H9 (cell line): ENCODE measurements around the gene ARID3C. TPM values are rescaled to one million over a fixed set of nuclear protein-coding genes. Genes with fewer than 3 reads are reported as not detected.
A peak's percentile ranks its signal among the peaks of the same experiment; 100 is the strongest.

Experiments
- DNase-seq: peaks from one replicate; pipeline ENCODE4 v3.0.0-alpha.2; 2017
- H2AFZ ChIP-seq: one replicate; pipeline ENCODE4 v1.6.1; 2013; ENCODE audit warnings: mild to moderate bottlenecking, low read length, control low read depth, moderate library complexity
- H2AK5ac ChIP-seq: 2 replicates; pipeline ENCODE4 v1.6.1; 2013; ENCODE audit warnings: low read length, control low read depth, mixed read lengths; ENCODE audit not compliant: insufficient read length
- H2BK120ac ChIP-seq: one replicate; pipeline ENCODE4 v1.6.1; 2013; ENCODE audit warnings: low read depth, mild to moderate bottlenecking, low read length, control low read depth, inconsistent platforms; ENCODE audit not compliant: poor library complexity, severe bottlenecking
- H2BK12ac ChIP-seq: 2 replicates; pipeline ENCODE4 v1.6.1; 2013; ENCODE audit warnings: low read length, control low read depth, mixed read lengths, low read depth; ENCODE audit not compliant: insufficient read length
- H2BK15ac ChIP-seq: 2 replicates; pipeline ENCODE4 v1.6.1; 2013; ENCODE audit warnings: low read depth, low read length, control low read depth
- H2BK20ac ChIP-seq: one replicate; pipeline ENCODE4 v1.6.1; 2013; ENCODE audit warnings: low read depth, mild to moderate bottlenecking, low read length, control low read depth, inconsistent platforms; ENCODE audit not compliant: poor library complexity, severe bottlenecking
- H2BK5ac ChIP-seq: 2 replicates; pipeline ENCODE4 v1.6.1; 2013; ENCODE audit warnings: low read length, control low read depth, mixed read lengths; ENCODE audit not compliant: insufficient read length
- H3K14ac ChIP-seq: 2 replicates; pipeline ENCODE4 v1.6.1; 2013; ENCODE audit warnings: low read length, control low read depth; ENCODE audit not compliant: insufficient read depth
- H3K18ac ChIP-seq: 2 replicates; pipeline ENCODE4 v1.6.1; 2013; ENCODE audit warnings: low read depth, mild to moderate bottlenecking, mixed read lengths, low read length, control low read depth; ENCODE audit not compliant: insufficient read length
- H3K23ac ChIP-seq: 2 replicates; pipeline ENCODE4 v1.6.1; 2013; ENCODE audit warnings: low read length, control low read depth, mixed read lengths, low read depth; ENCODE audit not compliant: insufficient read length
- H3K23me2 ChIP-seq: 2 replicates; pipeline ENCODE4 v1.6.1; 2013; ENCODE audit warnings: low read depth, mild to moderate bottlenecking, mixed read lengths, low read length, control low read depth; ENCODE audit not compliant: insufficient read length, poor library complexity, severe bottlenecking
- H3K27ac ChIP-seq: 2 replicates; pipeline ENCODE4 v1.5.1; 2013; ENCODE audit warnings: low read length, control low read depth, mixed read lengths, low read depth; ENCODE audit not compliant: insufficient read length
- H3K27me3 ChIP-seq: 2 replicates; pipeline ENCODE4 v1.6.1; 2013; ENCODE audit warnings: low read length, control low read depth, inconsistent platforms; ENCODE audit not compliant: insufficient read depth
- H3K4ac ChIP-seq: 2 replicates; pipeline ENCODE4 v1.6.1; 2013; ENCODE audit warnings: low read depth, mild to moderate bottlenecking, control low read depth, inconsistent platforms, low read length, moderate library complexity
- H3K4me1 ChIP-seq: 2 replicates; pipeline ENCODE4 v1.6.1; 2013; ENCODE audit warnings: low read length, control low read depth, inconsistent platforms; ENCODE audit not compliant: insufficient read depth
- H3K4me2 ChIP-seq: 2 replicates; pipeline ENCODE4 v1.6.1; 2013; ENCODE audit warnings: low read length, control low read depth, mixed read lengths; ENCODE audit not compliant: insufficient read length, insufficient read depth
- H3K56ac ChIP-seq: 2 replicates; pipeline ENCODE4 v1.6.1; 2013; ENCODE audit warnings: low read depth, mild to moderate bottlenecking, mixed read lengths, low read length, control low read depth; ENCODE audit not compliant: insufficient read length
- H3K79me1 ChIP-seq: 2 replicates; pipeline ENCODE4 v1.6.1; 2013; ENCODE audit warnings: low read depth, mild to moderate bottlenecking, moderate library complexity, low read length, control low read depth, inconsistent platforms; ENCODE audit not compliant: insufficient read depth, poor library complexity, severe bottlenecking
- H3K79me2 ChIP-seq: 2 replicates; pipeline ENCODE4 v1.6.1; 2013; ENCODE audit warnings: low read length, control low read depth, inconsistent platforms; ENCODE audit not compliant: insufficient read depth
- H3K9ac ChIP-seq: 2 replicates; pipeline ENCODE4 v1.6.1; 2013; ENCODE audit warnings: low read length, control low read depth, mixed read lengths; ENCODE audit not compliant: insufficient read length; ENCODE audit errors: extremely low read depth
- H3K9me3 ChIP-seq: one replicate; pipeline ENCODE4 v1.6.1; 2013; ENCODE audit warnings: low read depth, low read length, inconsistent platforms; ENCODE audit not compliant: control insufficient read depth
- H3T11ph ChIP-seq: one replicate; pipeline ENCODE4 v1.6.1; 2013; ENCODE audit warnings: mild to moderate bottlenecking, low read length, control low read depth, inconsistent platforms
- H4K20me1 ChIP-seq: one replicate; pipeline ENCODE4 v1.6.1; 2013; ENCODE audit not compliant: control insufficient read depth, insufficient read length, insufficient read depth
- H4K5ac ChIP-seq: 2 replicates; pipeline ENCODE4 v1.6.1; 2013; ENCODE audit warnings: low read depth, mild to moderate bottlenecking, mixed read lengths, low read length, control low read depth; ENCODE audit not compliant: insufficient read length
- H4K8ac ChIP-seq: replicated peaks from 2 replicates; pipeline ENCODE4 v1.6.1; 2013; ENCODE audit warnings: low read length, control low read depth, mixed read lengths, low read depth; ENCODE audit not compliant: insufficient read length
- H4K91ac ChIP-seq: 2 replicates; pipeline ENCODE4 v1.6.1; 2013; ENCODE audit warnings: low read depth, mild to moderate bottlenecking, moderate library complexity, mixed read lengths, low read length, control low read depth; ENCODE audit not compliant: insufficient read length
- H3K27ac Mint-ChIP-seq, 3 experiments: 2 replicates in 2 of 3; 3 replicates in 1 of 3; pipeline ENCODE4 v1.8.0; 2020 to 2021; ENCODE audit warnings: mixed read lengths in 3 of 3, mild to moderate bottlenecking in 1 of 3, moderate library complexity in 1 of 3
- H3K27me3 Mint-ChIP-seq: 2 replicates; pipeline ENCODE4 v1.8.0; 2021; ENCODE audit warnings: low read depth, mild to moderate bottlenecking, moderate library complexity, mixed read lengths
- H3K36me3 Mint-ChIP-seq, 3 experiments: 2 replicates in 2 of 3; 3 replicates in 1 of 3; pipeline ENCODE4 v1.8.0; 2020 to 2021; ENCODE audit warnings: low read depth in 3 of 3, mixed read lengths in 3 of 3; ENCODE audit not compliant: insufficient read depth in 1 of 3
- H3K4me1 Mint-ChIP-seq, 2 experiments: 2 replicates each; pipeline ENCODE4 v1.8.0; 2020; ENCODE audit warnings: mixed read lengths in 2 of 2
- H3K4me3 Mint-ChIP-seq, 2 experiments: 2 replicates in 1 of 2; 3 replicates in 1 of 2; pipeline ENCODE4 v1.8.0; 2020 to 2021; ENCODE audit warnings: mild to moderate bottlenecking in 2 of 2, mixed read lengths in 2 of 2, moderate library complexity in 1 of 2
- H3K9me3 Mint-ChIP-seq, 2 experiments: 2 replicates in 1 of 2; 3 replicates in 1 of 2; pipeline ENCODE4 v1.8.0; 2020; ENCODE audit warnings: mild to moderate bottlenecking in 2 of 2, mixed read lengths in 2 of 2, moderate library complexity in 1 of 2
- CTCF ChIP-seq: fragments of 200-600 bp; sonication (generic); conservative IDR thresholded peaks from 3 replicates; pipeline ENCODE4 v1.8.0; 2021; ENCODE audit warnings: antibody characterized with exemption, mild to moderate bottlenecking
- WGBS: extraction: QIAGEN DNeasy Blood & Tissue Kit; methylation state at CpG from one replicate; pipeline ENCODE4 v1.1.7; 2013; ENCODE audit warnings: missing lambda C conversion rate, low lambda C conversion rate, mixed read lengths; ENCODE audit not compliant: insufficient read length; ENCODE audit errors: extremely low coverage; 5-methylcytosine and 5-hydroxymethylcytosine counted together
- total RNA-seq: library from RNA; stranded (reverse); gene quantifications from 2 replicates; pipeline ENCODE4 v1.2.1, GENCODE V29; 2021

ARID3C gene
- total RNA-seq, 1 experiment from 2014 or later: not detected

DNA sequence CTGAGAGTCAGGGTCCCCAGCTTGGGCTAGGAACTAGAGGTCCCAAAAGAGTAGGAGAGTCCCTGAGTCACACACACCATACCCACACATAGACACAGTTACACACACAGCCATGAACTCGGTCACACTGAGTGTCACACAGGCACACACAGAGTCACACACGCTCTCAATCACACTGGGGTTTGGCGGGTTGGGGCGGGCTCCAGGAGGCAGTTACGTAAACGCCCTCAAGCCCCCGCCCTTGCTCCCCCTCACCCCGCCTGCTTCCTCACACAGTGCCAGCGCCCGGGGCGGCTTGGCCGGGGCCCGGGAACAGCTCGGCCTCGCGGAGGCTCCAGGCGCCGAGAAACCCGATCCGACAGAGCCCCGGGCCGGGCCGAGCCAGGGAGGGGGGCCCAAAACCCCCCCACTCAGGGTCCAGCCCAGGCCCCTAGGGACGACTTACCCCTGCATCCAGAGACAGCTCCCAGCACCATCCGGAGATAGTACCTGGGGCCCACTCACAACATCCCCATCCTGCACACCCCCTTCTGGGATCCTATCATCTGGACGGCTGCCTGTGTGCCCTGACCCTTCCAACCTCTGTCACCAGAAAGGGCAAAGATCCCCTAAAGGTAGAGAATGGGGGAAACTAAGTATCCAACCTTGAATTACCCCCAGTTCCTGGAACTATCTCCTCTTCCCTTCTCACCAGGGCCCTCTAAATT, 35.8 kb downstream of the ARID3C start:
- peaks cover 4% of the 10 kb centered on the region for H4K20me1 ChIP-seq
- no peak overlapping the region for H3K27ac ChIP-seq
- H3K9ac ChIP-seq: no peak overlapping the region
- H3K27me3 ChIP-seq: peaks cover 49% of the 10 kb centered on the region
- H3K9me3 Mint-ChIP-seq: no peaks in the 10 kb centered on the region; a peak in 1 of 5 replicates
- peaks cover 86% of the 10 kb centered on the region for H3K27me3 Mint-ChIP-seq
- H3K36me3 Mint-ChIP-seq: peaks cover 0 to 2% (median 0%) of the 10 kb centered on the region in 3 experiments; a peak in 1 of 7 replicates
- no peak overlapping the region for H2BK5ac ChIP-seq
- H3K23me2 ChIP-seq: peaks cover 21% of the 10 kb centered on the region
- H2AK5ac ChIP-seq: no peak overlapping the region
- H2BK15ac ChIP-seq: no peak overlapping the region
- H2AFZ ChIP-seq: no peak overlapping the region
- no peak overlapping the region for H4K5ac ChIP-seq
- no CpG with 5 or more reads among the region's 26 CpGs for WGBS
- H3T11ph ChIP-seq: no peak overlapping the region
- no peaks in the 10 kb centered on the region for H3K79me1 ChIP-seq
- H3K9me3 ChIP-seq: no peaks in the 10 kb centered on the region
- H4K8ac ChIP-seq: no peak overlapping the region
- no peak overlapping the region for H3K56ac ChIP-seq
- H4K91ac ChIP-seq: no peak overlapping the region
- no peak overlapping the region for H2BK120ac ChIP-seq
- DNase-seq: peak; percentile 64
- H2BK20ac ChIP-seq: no peak overlapping the region
- H3K4ac ChIP-seq: no peak overlapping the region
- peaks cover 23 to 36% of the 10 kb centered on the region in 2 experiments for H3K4me1 Mint-ChIP-seq
- peak overlapping the region; percentile 28 for H3K4me2 ChIP-seq
- no peaks in the 10 kb centered on the region for H3K79me2 ChIP-seq
- no peak overlapping the region for H3K18ac ChIP-seq
- H3K14ac ChIP-seq: no peak overlapping the region
- H3K23ac ChIP-seq: no peak overlapping the region
- no peak overlapping the region for H2BK12ac ChIP-seq
- no peak for TF ChIP-seq CTCF
- H3K27ac Mint-ChIP-seq: no peak overlapping the region; a peak in 1 of 7 replicates
- H3K4me1 ChIP-seq: peaks cover 5% of the 10 kb centered on the region; the same call in 1 of the 2 replicates
- peak overlapping the region in 1 of 2 experiments; percentile 69; a peak in 3 of 5 replicates for H3K4me3 Mint-ChIP-seq
